HEK293 (cell line): ENCODE data around the gene MAPKAP1.

ENCODE experiments used
- ATF2 ChIP-seq: fragments of 450-650 bp; formaldehyde crosslinking; IDR thresholded peaks from 2 replicates; pipeline ENCODE4 v1.5.1; 2016; ENCODE audit warnings: missing biosample characterization, missing genetic modification characterization, low read depth
- CTCF ChIP-seq: fragments of 450-650 bp; formaldehyde crosslinking; IDR thresholded peaks from 2 replicates; pipeline ENCODE4 v1.5.1; 2016; ENCODE audit warnings: missing biosample characterization, missing genetic modification characterization
- ZBTB11 ChIP-seq: fragments of 450-650 bp; formaldehyde crosslinking; conservative IDR thresholded peaks from 2 replicates; pipeline ENCODE4 v1.5.1; 2016; ENCODE audit warnings: low read depth, missing biosample characterization, missing genetic modification characterization
- ZNF239 ChIP-seq: fragments of 450-650 bp; formaldehyde crosslinking; IDR thresholded peaks from 2 replicates; pipeline ENCODE4 v1.5.1; 2016; ENCODE audit warnings: missing biosample characterization, missing genetic modification characterization
- ZNF311 ChIP-seq: fragments of 450-650 bp; formaldehyde crosslinking; IDR thresholded peaks from 2 replicates; pipeline ENCODE4 v1.5.1; 2017; ENCODE audit warnings: missing biosample characterization, missing genetic modification characterization, borderline replicate concordance
- ZNF514 ChIP-seq: fragments of 450-650 bp; formaldehyde crosslinking; IDR thresholded peaks from 2 replicates; pipeline ENCODE4 v1.5.1; 2016; ENCODE audit warnings: missing biosample characterization, missing genetic modification characterization
- ZNF558 ChIP-seq: fragments of 450-650 bp; formaldehyde crosslinking; IDR thresholded peaks from 2 replicates; pipeline ENCODE4 v1.5.1; 2016; ENCODE audit warnings: missing biosample characterization, missing genetic modification characterization
- ZNF629 ChIP-seq: fragments of 450-650 bp; formaldehyde crosslinking; IDR thresholded peaks from 2 replicates; pipeline ENCODE4 v1.5.1; 2017; ENCODE audit warnings: missing biosample characterization, missing genetic modification characterization
- ZNF677 ChIP-seq: fragments of 450-650 bp; IDR thresholded peaks from 2 replicates; pipeline ENCODE4 v1.5.0; 2018; ENCODE audit warnings: missing biosample characterization, mild to moderate bottlenecking, missing genetic modification characterization, moderate library complexity
- ZNF76 ChIP-seq: fragments of 450-650 bp; formaldehyde crosslinking; IDR thresholded peaks from 2 replicates; pipeline ENCODE4; 2016; ENCODE audit warnings: low read depth, missing biosample characterization, missing genetic modification characterization, borderline replicate concordance
- TF ChIP-seq, protein P1 (sequence below): fragments of 450-650 bp; formaldehyde crosslinking; IDR thresholded peaks from 2 replicates; pipeline ENCODE4 v1.5.1; 2016; ENCODE audit warnings: missing biosample characterization, missing genetic modification characterization

GRCh38 chr9:125586172-125586511 lies 120.9 kb downstream of the MAPKAP1 start:
- TF ChIP-seq ZNF76 (tag by site-specific recombination), result no peak
- TF ChIP-seq, protein P1, sequence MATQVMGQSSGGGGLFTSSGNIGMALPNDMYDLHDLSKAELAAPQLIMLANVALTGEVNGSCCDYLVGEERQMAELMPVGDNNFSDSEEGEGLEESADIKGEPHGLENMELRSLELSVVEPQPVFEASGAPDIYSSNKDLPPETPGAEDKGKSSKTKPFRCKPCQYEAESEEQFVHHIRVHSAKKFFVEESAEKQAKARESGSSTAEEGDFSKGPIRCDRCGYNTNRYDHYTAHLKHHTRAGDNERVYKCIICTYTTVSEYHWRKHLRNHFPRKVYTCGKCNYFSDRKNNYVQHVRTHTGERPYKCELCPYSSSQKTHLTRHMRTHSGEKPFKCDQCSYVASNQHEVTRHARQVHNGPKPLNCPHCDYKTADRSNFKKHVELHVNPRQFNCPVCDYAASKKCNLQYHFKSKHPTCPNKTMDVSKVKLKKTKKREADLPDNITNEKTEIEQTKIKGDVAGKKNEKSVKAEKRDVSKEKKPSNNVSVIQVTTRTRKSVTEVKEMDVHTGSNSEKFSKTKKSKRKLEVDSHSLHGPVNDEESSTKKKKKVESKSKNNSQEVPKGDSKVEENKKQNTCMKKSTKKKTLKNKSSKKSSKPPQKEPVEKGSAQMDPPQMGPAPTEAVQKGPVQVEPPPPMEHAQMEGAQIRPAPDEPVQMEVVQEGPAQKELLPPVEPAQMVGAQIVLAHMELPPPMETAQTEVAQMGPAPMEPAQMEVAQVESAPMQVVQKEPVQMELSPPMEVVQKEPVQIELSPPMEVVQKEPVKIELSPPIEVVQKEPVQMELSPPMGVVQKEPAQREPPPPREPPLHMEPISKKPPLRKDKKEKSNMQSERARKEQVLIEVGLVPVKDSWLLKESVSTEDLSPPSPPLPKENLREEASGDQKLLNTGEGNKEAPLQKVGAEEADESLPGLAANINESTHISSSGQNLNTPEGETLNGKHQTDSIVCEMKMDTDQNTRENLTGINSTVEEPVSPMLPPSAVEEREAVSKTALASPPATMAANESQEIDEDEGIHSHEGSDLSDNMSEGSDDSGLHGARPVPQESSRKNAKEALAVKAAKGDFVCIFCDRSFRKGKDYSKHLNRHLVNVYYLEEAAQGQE (tag by site-specific recombination), result no peak
- no peak for TF ChIP-seq CTCF (tag by site-specific recombination)
- TF ChIP-seq ZBTB11 (tag by site-specific recombination), result no peak
- TF ChIP-seq ZNF239 (tag by site-specific recombination), result no peak
- no peak for TF ChIP-seq ZNF514 (tag by site-specific recombination)
- TF ChIP-seq ZNF677, result no peak
- no peak for TF ChIP-seq ATF2 (tag by site-specific recombination)
- no peak for TF ChIP-seq ZNF629 (tag by site-specific recombination)
- no peak for TF ChIP-seq ZNF558 (tag by site-specific recombination)
- TF ChIP-seq ZNF311 (tag by site-specific recombination), result no peak
